T-helper 17 cell (primary cell): ENCODE data around the gene LRWD1. TPM values are rescaled to one million over a fixed set of nuclear protein-coding genes. Genes with fewer than 3 reads are reported as not detected.
"Not testable (repeated sequence)": the region's sequence is repeated elsewhere in the genome, so short reads cannot be mapped to it uniquely, and the experiment has no call there.

Experiments
- ATAC-seq: fragments of 150-1000 bp; cut with Tn5 transposase; 2 replicates; pipeline ENCODE4 v1.10.0; 2021; ENCODE audit warnings: mild to moderate bottlenecking, moderate library complexity
- DNase-seq, 3 donors: peaks; one replicate each; pipeline versions ENCODE4 v3.0.0 to v3.0.0-alpha.2; 2020 to 2021
- H3K9me3 ChIP-seq: one replicate; pipeline ENCODE4 v1.7.0; 2013; ENCODE audit warnings: low read length, mild to moderate bottlenecking; ENCODE audit not compliant: control insufficient read depth, poor library complexity, severe bottlenecking
- H3K27ac Mint-ChIP-seq: one replicate; pipeline ENCODE4 v1.8.0; 2022; ENCODE audit warnings: mild to moderate bottlenecking, moderate library complexity, mixed read lengths
- H3K27me3 Mint-ChIP-seq: one replicate; pipeline ENCODE4 v1.8.0; 2022; ENCODE audit warnings: mixed read lengths
- H3K36me3 Mint-ChIP-seq: one replicate; pipeline ENCODE4 v1.8.0; 2022; ENCODE audit warnings: low read depth, mixed read lengths
- H3K4me1 Mint-ChIP-seq: one replicate; pipeline ENCODE4 v1.8.0; 2022; ENCODE audit warnings: mild to moderate bottlenecking, mixed read lengths
- H3K4me3 Mint-ChIP-seq: one replicate; pipeline ENCODE4 v1.8.0; 2022; ENCODE audit warnings: mild to moderate bottlenecking, moderate library complexity, mixed read lengths
- total RNA-seq, 4 donors: library from RNA in 2 of 4; stranded (reverse) in 2 of 4; gene quantifications; one replicate each; pipeline ENCODE4 v1.2.3 and lab custom pipeline; 2022 to 2026

The LRWD1 gene
- total RNA-seq, 2 donors from 2014 or later = 13.5 to 15.2 TPM

- peak overlapping the region; percentile 61 for H3K27ac Mint-ChIP-seq
- no peaks in the 10 kb centered on the region for H3K27me3 Mint-ChIP-seq
- DNase-seq (no peak), ATAC-seq (no peak)
- H3K36me3 Mint-ChIP-seq = no peaks in the 10 kb centered on the region
- no peak overlapping the region for H3K4me3 Mint-ChIP-seq
- H3K9me3 ChIP-seq = no peaks in the 10 kb centered on the region
- H3K4me1 Mint-ChIP-seq = peaks cover 17% of the 10 kb centered on the region
Measured at GRCh38 chr7:102467581-102468477, 3.0 kb downstream of the LRWD1 start.

GRCh38 chr7:102468478-102469350 lies 3.9 kb downstream of the LRWD1 start:
- ATAC-seq = no peak
- H3K9me3 ChIP-seq = no peaks in the 10 kb centered on the region
- Mint-ChIP-seq H3K36me3 (no peaks in the 10 kb centered on the region), H3K27me3 (no peaks in the 10 kb centered on the region), H3K4me3 (peak overlapping the region; percentile 36), H3K27ac (peak overlapping the region; percentile 61), H3K4me1 (peaks cover 16% of the 10 kb centered on the region)
- DNase-seq = no peak

- ATAC-seq = no peak
- no peak overlapping the region for H3K4me3 Mint-ChIP-seq
- H3K36me3 Mint-ChIP-seq = no peaks in the 10 kb centered on the region
- DNase-seq = no peak
- no peaks in the 10 kb centered on the region for H3K9me3 ChIP-seq
- peaks cover 11% of the 10 kb centered on the region for H3K4me1 Mint-ChIP-seq
- no peak overlapping the region for H3K27ac Mint-ChIP-seq
- H3K27me3 Mint-ChIP-seq = no peaks in the 10 kb centered on the region
Measured at GRCh38 chr7:102469351-102469971, 4.7 kb downstream of the LRWD1 start.

- Mint-ChIP-seq H3K36me3 (no peaks in the 10 kb centered on the region), H3K4me1 (peaks cover 11% of the 10 kb centered on the region), H3K27me3 (no peaks in the 10 kb centered on the region), H3K4me3 (no peak overlapping the region), H3K27ac (no peak overlapping the region)
- DNase-seq = no peak
- no peak for ATAC-seq
- no peaks in the 10 kb centered on the region for H3K9me3 ChIP-seq
Measured at GRCh38 chr7:102469972-102470825, 5.4 kb downstream of the LRWD1 start.

- no peak for ATAC-seq
- Mint-ChIP-seq H3K4me1 (peaks cover 7% of the 10 kb centered on the region), H3K27me3 (no peaks in the 10 kb centered on the region), H3K36me3 (no peaks in the 10 kb centered on the region), H3K4me3 (no peak overlapping the region), H3K27ac (peak overlapping the region; percentile 32)
- no peak for DNase-seq
- H3K9me3 ChIP-seq = no peaks in the 10 kb centered on the region
Measured at GRCh38 chr7:102471791-102472125, 7.0 kb downstream of the LRWD1 start.

- H3K4me1 Mint-ChIP-seq = peaks cover 5% of the 10 kb centered on the region
- DNase-seq (no peak), ATAC-seq (no peak)
- H3K27me3 Mint-ChIP-seq = no peaks in the 10 kb centered on the region
- no peak overlapping the region for H3K4me3 Mint-ChIP-seq
- no peaks in the 10 kb centered on the region for H3K9me3 ChIP-seq
- peak overlapping the region; percentile 32 for H3K27ac Mint-ChIP-seq
- no peaks in the 10 kb centered on the region for H3K36me3 Mint-ChIP-seq
Measured at GRCh38 chr7:102472126-102473041, 7.6 kb downstream of the LRWD1 start.

GRCh38 chr7:102473271-102473991 lies 8.6 kb downstream of the LRWD1 start:
- ATAC-seq (no peak), DNase-seq (no peak)
- Mint-ChIP-seq H3K27ac (no peak overlapping the region), H3K4me3 (no peak overlapping the region), H3K27me3 (no peaks in the 10 kb centered on the region), H3K36me3 (no peaks in the 10 kb centered on the region), H3K4me1 (peaks cover 5% of the 10 kb centered on the region)
- H3K9me3 ChIP-seq = no peaks in the 10 kb centered on the region

- not testable (repeated sequence) for H3K36me3 Mint-ChIP-seq, H3K4me1 Mint-ChIP-seq
Measured at GRCh38 chr7:102474116-102474515, 9.3 kb downstream of the LRWD1 start.

GRCh38 chr7:102474736-102475435 lies 10.1 kb downstream of the LRWD1 start:
- not testable (repeated sequence) for H3K4me3 Mint-ChIP-seq, H3K27me3 Mint-ChIP-seq, H3K4me1 Mint-ChIP-seq, H3K9me3 ChIP-seq, H3K27ac Mint-ChIP-seq, ATAC-seq, H3K36me3 Mint-ChIP-seq, DNase-seq

More at GRCh38 chr7:102474116-102474515, 9.3 kb downstream of the LRWD1 start:
- H3K27ac Mint-ChIP-seq, H3K9me3 ChIP-seq, H3K4me3 Mint-ChIP-seq, DNase-seq, ATAC-seq, H3K27me3 Mint-ChIP-seq: not testable (repeated sequence)

GRCh38 chr7:102478314-102479208 lies 13.8 kb downstream of the LRWD1 start, which contains the start of gene POLR2J:
TSS of gene POLR2J (minus strand) at chr7:102478922. CDS start at chr7:102478860, 62 bp downstream.
- DNase-seq = peak; percentile 74 to 78 (median 78)
- peak; percentile 93 for ATAC-seq
- H3K4me1 Mint-ChIP-seq, H3K9me3 ChIP-seq, H3K36me3 Mint-ChIP-seq, H3K27me3 Mint-ChIP-seq: not testable (repeated sequence)
- Mint-ChIP-seq H3K27ac (peak within 1 kb of the TSS; percentile 79), H3K4me3 (peak within 1 kb of the TSS; percentile 88)
